Ammon's horn (tissue), 1 donor: Measurements from ENCODE around the gene LRRC59.

ENCODE experiments used
- DNase-seq: peaks from one replicate; pipeline ENCODE4 v3.0.0-alpha.2; 2016; ENCODE audit warnings: low spot score

Gene LRRC59

GRCh38 chr17:50386510-50386909 lies 10.8 kb downstream of the LRRC59 start:
- DNase-seq: no peak

- no peak for DNase-seq
These were observed 14.4 kb downstream of the LRRC59 start for GRCh38 chr17:50382931-50383330.

- DNase-seq: no peak
These were observed 15.4 kb downstream of the LRRC59 start for GRCh38 chr17:50381920-50382319.

- no peak for DNase-seq
These were observed 16.0 kb downstream of the LRRC59 start for GRCh38 chr17:50381260-50381815.

- DNase-seq: no peak
These were observed 16.7 kb downstream of the LRRC59 start for GRCh38 chr17:50380369-50381259.

GRCh38 chr17:50379351-50380132 lies 17.8 kb downstream of the LRRC59 start:
- DNase-seq: no peak

GRCh38 chr17:50375858-50376538 lies 21.3 kb downstream of the LRRC59 start:
- no peak for DNase-seq

GRCh38 chr17:50373705-50374104 lies 23.6 kb downstream of the LRRC59 start:
- DNase-seq: no peak

- peak; percentile 95 for DNase-seq
These were observed 24.4 kb downstream of the LRRC59 start, which contains the start of the genes EME1 and MRPL27 for GRCh38 chr17:50372758-50373556. Gene EME1, plus strand, starts transcription at chr17:50373229. Its CDS starts 1,980 bp downstream, at chr17:50375209. Gene MRPL27, minus strand, starts transcription at chr17:50373184. Its CDS starts 14 bp downstream, at chr17:50373170.

GRCh38 chr17:50372222-50372757 lies 25.0 kb downstream of the LRRC59 start:
- DNase-seq: no peak

- no peak for DNase-seq
These were observed 25.8 kb downstream of the LRRC59 start for GRCh38 chr17:50371526-50371925.

GRCh38 chr17:50370052-50370451 lies 27.3 kb downstream of the LRRC59 start:
- no peak for DNase-seq

GRCh38 chr17:50367401-50367800 lies 29.9 kb downstream of the LRRC59 start:
- no peak for DNase-seq

GRCh38 chr17:50365649-50366393 lies 31.5 kb downstream of the LRRC59 start:
- no peak for DNase-seq

- DNase-seq: no peak
These were observed 32.2 kb downstream of the LRRC59 start for GRCh38 chr17:50365165-50365564.

GRCh38 chr17:50364715-50365114 lies 32.6 kb downstream of the LRRC59 start:
- DNase-seq: no peak

GRCh38 chr17:50364061-50364458 lies 33.3 kb downstream of the LRRC59 start:
- DNase-seq: no peak

- peak; percentile 94 for DNase-seq
These were observed 33.9 kb downstream of the LRRC59 start for GRCh38 chr17:50363217-50364060.

- DNase-seq: no peak
These were observed 34.7 kb downstream of the LRRC59 start for GRCh38 chr17:50362661-50363060.
